Measurements from ENCODE around the gene EFL1. TPM values are rescaled to one million over a fixed set of nuclear protein-coding genes. Genes with fewer than 3 reads are reported as not detected.
A peak's percentile ranks its signal among the peaks of the same experiment; 100 is the strongest.
"Not testable (repeated sequence)": the region's sequence is repeated elsewhere in the genome, so short reads cannot be mapped to it uniquely, and the experiment has no call there.

Gene EFL1
- total RNA-seq, 4 donors from 2014 or later, result 18.3 to 25.3 (median 22.2) TPM

DNA sequence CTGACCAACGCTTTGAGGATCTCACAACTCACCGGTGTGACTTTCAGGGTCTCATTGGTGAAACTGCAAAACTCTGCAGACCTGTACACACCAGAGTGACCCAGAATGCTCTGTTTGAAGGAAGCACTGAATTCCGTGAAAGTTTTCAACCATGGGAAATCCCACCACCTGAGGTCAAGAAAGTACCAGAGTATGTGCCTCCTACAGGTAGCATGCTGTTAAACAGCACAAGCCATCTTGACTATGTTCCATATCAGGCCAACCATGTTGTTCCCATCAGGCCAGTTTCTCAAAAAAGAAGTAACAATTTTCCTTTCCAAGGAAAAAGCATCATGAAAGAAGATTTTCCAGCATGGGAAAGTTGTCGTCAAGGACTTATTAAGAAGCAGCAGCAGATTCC is 19.9 kb upstream of the EFL1 start:
- not testable (repeated sequence) for H3K4me1 ChIP-seq; H3K36me3 ChIP-seq; H3K27me3 ChIP-seq; H3K9me3 ChIP-seq; H3K4me3 ChIP-seq; H3K27ac ChIP-seq; DNase-seq (ENCODE audit: low spot score in 2 of 2)
- WGBS, result 86% methylated on average over 4 of the region's 4 CpGs

GRCh38 chr15:82281276-82281675 is 18.7 kb upstream of the EFL1 start:
- not testable (repeated sequence) for H3K4me1 ChIP-seq; H3K27ac ChIP-seq; H3K9me3 ChIP-seq; H3K4me3 ChIP-seq; H3K36me3 ChIP-seq; H3K27me3 ChIP-seq; DNase-seq (ENCODE audit: low spot score in 2 of 2)

DNA sequence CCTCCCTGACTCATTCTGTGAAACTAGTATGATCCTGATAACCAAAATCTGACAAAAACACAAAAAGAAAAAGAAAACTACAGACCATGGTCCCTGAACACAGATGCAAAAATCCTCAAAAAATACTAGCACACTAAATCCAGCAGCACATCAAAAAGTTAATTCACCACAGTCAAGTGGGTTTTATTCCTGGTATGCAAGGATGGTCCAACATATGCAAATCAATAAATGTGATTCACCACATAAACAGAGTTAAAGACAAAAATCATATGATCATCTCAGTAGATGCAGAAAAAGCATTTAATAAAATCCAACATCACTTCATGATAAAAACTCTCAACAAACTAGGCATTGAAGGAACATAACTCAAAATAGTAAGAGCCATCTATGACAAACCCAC is 12.9 kb upstream of the EFL1 start:
- no peak overlapping the region for H3K4me3 ChIP-seq
- TF ChIP-seq, protein P1, sequence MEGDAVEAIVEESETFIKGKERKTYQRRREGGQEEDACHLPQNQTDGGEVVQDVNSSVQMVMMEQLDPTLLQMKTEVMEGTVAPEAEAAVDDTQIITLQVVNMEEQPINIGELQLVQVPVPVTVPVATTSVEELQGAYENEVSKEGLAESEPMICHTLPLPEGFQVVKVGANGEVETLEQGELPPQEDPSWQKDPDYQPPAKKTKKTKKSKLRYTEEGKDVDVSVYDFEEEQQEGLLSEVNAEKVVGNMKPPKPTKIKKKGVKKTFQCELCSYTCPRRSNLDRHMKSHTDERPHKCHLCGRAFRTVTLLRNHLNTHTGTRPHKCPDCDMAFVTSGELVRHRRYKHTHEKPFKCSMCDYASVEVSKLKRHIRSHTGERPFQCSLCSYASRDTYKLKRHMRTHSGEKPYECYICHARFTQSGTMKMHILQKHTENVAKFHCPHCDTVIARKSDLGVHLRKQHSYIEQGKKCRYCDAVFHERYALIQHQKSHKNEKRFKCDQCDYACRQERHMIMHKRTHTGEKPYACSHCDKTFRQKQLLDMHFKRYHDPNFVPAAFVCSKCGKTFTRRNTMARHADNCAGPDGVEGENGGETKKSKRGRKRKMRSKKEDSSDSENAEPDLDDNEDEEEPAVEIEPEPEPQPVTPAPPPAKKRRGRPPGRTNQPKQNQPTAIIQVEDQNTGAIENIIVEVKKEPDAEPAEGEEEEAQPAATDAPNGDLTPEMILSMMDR (IDR thresholded peaks at IDR 0.05), result no peak

DNA sequence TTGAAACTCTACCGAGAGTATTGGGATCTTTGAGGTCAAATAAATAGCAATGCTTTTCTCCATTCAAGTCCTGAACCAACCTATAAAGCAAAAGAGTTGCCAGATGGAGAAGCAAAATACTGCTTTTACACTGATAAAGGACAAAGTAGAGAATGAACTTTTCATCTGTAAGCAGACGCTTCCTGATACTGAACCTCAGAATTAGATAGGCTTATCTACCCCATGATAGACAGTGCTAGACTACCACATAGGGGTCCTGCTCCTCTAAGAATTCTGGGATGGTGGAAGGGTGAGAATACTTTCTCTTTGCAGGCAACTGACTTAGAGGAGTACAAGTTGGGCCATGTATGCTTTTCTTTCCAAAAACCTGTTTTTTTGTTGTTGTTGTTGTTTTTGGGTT is 9.6 kb upstream of the EFL1 start:
- no peaks in the 10 kb centered on the region for H3K27me3 ChIP-seq
- TF ChIP-seq, protein P1 (IDR thresholded peaks at IDR 0.05), result no peak
- H3K4me1 ChIP-seq, result peaks cover 9% of the 10 kb centered on the region
- no peaks in the 10 kb centered on the region for H3K36me3 ChIP-seq
- DNase-seq (ENCODE audit: low spot score in 2 of 2), result no peak
- H3K9me3 ChIP-seq, result peaks cover 4% of the 10 kb centered on the region
- 70% methylated on average over 2 of the region's 2 CpGs for WGBS
- no peak overlapping the region for H3K27ac ChIP-seq
- H3K4me3 ChIP-seq, result no peak overlapping the region

More for the DNA sequence above, 12.9 kb upstream of the EFL1 start:
- Histone ChIP-seq H3K9me3 (peaks cover 4% of the 10 kb centered on the region), H3K4me1 (no peaks in the 10 kb centered on the region), H3K36me3 (no peaks in the 10 kb centered on the region), H3K27ac (no peak overlapping the region), H3K27me3 (no peaks in the 10 kb centered on the region)
- no peak for DNase-seq (ENCODE audit: low spot score in 2 of 2)

GRCh38 chr15:82268454-82268853 is 5.9 kb upstream of the EFL1 start:
- H3K4me1 ChIP-seq; H3K4me3 ChIP-seq; H3K9me3 ChIP-seq; H3K36me3 ChIP-seq; DNase-seq (ENCODE audit: low spot score in 2 of 2); H3K27me3 ChIP-seq: not testable (repeated sequence)
- WGBS, result 21% methylated on average over 2 of the region's 2 CpGs
- peak overlapping the region; percentile 23 for H3K27ac ChIP-seq

DNA sequence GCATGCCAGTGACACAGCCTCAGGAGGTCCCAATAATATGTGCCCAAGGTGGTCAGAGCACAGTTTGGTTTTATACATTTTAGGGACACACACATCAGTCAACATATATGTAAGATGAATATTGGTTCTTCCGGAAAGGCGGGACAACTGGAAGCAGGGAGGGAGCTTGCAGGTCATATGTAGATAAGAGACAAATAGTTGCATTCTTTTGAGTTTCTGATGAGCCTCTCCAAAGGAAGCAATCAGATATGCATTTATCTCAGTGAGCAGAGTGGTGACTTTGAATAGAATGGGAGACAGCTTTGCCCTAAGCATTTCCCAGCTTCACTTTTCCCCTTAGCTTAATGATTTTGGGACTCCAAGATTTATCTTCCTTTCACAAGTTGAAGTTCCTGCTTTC is 4.6 kb upstream of the EFL1 start:
- H3K27ac ChIP-seq; H3K4me3 ChIP-seq; H3K36me3 ChIP-seq; DNase-seq (ENCODE audit: low spot score in 2 of 2); H3K27me3 ChIP-seq; H3K9me3 ChIP-seq: not testable (repeated sequence)
- WGBS, result 81% methylated on average over 2 of the region's 2 CpGs
- H3K4me1 ChIP-seq, result peaks cover 15% of the 10 kb centered on the region

GRCh38 chr15:82263350-82263749 is 816 bp upstream of the EFL1 start:
- H3K4me1 ChIP-seq, result peaks cover 20% of the 10 kb centered on the region
- TF ChIP-seq EP300 (IDR thresholded peaks at IDR 0.05), result no peak
- TF ChIP-seq, protein P1 (IDR thresholded peaks at IDR 0.05), result no peak
- no peak for TF ChIP-seq POLR2AphosphoS5 (IDR thresholded peaks at IDR 0.05)
- no peak for TF ChIP-seq POLR2A (IDR thresholded peaks at IDR 0.05)
- no peak overlapping the region for H3K27ac ChIP-seq
- DNase-seq (ENCODE audit: low spot score in 2 of 2), result no peak
- H3K4me3 ChIP-seq, result peak overlapping the region; percentile 72
- no peaks in the 10 kb centered on the region for H3K9me3 ChIP-seq
- no peaks in the 10 kb centered on the region for H3K27me3 ChIP-seq
- peaks cover 8% of the 10 kb centered on the region for H3K36me3 ChIP-seq
- 45% methylated on average over 3 of the region's 3 CpGs for WGBS

DNA sequence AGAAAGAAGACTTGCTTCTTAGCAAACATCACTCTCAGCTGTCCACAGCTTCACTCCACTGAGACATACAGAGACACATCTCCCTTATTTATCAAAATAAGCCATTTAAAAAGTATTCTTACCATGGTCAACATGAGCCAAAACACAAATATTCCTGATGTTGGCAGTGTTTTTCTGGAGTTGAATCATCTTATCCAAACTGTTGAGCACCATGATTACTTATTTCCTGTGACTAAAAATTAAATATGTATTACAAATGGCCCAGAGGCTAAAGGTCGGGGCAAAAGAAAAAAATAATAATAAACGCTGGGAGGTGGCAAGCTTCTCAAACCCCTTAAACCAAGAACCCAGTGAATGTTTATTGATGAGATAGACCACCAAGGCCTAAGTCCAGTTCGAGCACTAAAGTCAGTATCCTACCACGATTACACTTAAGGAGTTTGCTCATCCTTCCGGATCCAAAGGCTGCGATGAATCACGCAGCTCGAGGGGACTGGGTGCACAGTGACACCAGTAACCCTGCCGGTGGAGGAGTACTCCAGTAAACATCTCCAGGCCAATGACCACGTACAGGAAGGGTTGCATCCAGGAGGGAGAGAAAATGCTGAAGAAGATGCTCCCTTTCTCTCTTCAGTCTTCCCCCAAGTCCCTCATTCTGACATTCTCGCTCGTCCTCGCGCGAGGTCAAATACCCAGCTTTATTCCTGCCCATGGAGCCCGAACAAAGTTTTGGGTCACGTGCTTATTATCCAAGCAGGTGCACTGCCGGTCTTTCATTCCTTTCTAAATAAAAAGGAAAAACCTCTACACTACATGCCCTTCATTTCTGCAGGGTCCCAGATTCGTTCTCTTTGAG is 740 bp downstream of the EFL1 start:
- 5% methylated on average over 19 of the region's 19 CpGs for WGBS
- H3K4me1 ChIP-seq, result peaks cover 17% of the 10 kb centered on the region
- H3K36me3 ChIP-seq, result peaks cover 16% of the 10 kb centered on the region
- H3K27me3 ChIP-seq; DNase-seq (ENCODE audit: low spot score in 2 of 2); H3K9me3 ChIP-seq: not testable (repeated sequence)
- H3K27ac ChIP-seq, result peak overlapping the region; percentile 73
- peak overlapping the region; percentile 72 for H3K4me3 ChIP-seq

GRCh38 chr15:82248261-82248660 is 14.3 kb downstream of the EFL1 start:
- not testable (repeated sequence) for H3K4me3 ChIP-seq; H3K4me1 ChIP-seq; H3K27me3 ChIP-seq; H3K36me3 ChIP-seq; DNase-seq (ENCODE audit: low spot score in 2 of 2); H3K27ac ChIP-seq; H3K9me3 ChIP-seq
- WGBS, result 90% methylated on average over 3 of the region's 3 CpGs

DNA sequence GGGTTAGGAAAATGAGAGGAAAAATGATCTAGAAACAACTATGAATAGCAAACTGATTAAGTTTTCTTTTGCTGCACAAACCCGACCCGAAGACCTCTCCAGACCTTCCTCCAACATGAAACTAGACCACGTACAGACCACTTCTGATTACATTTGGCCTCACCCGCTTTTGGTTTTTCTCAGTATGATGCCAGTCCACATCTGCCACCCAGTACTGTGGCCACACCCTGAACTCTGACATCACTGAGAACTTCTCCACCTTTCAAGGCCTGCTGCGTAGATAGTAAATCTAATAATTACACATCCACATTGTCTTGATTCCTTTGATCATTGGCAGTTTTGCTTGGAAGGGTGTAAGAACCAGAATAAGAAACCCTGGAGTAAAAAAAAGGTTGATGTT is 16.6 kb downstream of the EFL1 start:
- 92% methylated on average over 5 of the region's 5 CpGs for WGBS
- H3K27me3 ChIP-seq; DNase-seq (ENCODE audit: low spot score in 2 of 2); H3K27ac ChIP-seq; H3K4me3 ChIP-seq; H3K36me3 ChIP-seq; H3K4me1 ChIP-seq; H3K9me3 ChIP-seq: not testable (repeated sequence)

- H3K27me3 ChIP-seq; H3K4me1 ChIP-seq; H3K27ac ChIP-seq; H3K9me3 ChIP-seq; DNase-seq (ENCODE audit: low spot score in 2 of 2); H3K4me3 ChIP-seq: not testable (repeated sequence)
- peaks cover 20% of the 10 kb centered on the region for H3K36me3 ChIP-seq
- 57% methylated on average over 3 of the region's 5 CpGs for WGBS
Observed at GRCh38 chr15:82243644-82244043, 18.9 kb downstream of the EFL1 start.

All from suprapubic skin (tissue), 4 donors.